HepG2 (cell line): ENCODE measurements around the gene NRL. TPM values are rescaled to one million over a fixed set of nuclear protein-coding genes. Genes with fewer than 3 reads are reported as not detected.

Experiments used
- ATAC-seq: fragments of 200-7000 bp; cut with Tn5 transposase; 3 replicates; pipeline ENCODE4 v1.9.1; 2020; ENCODE audit warnings: mild to moderate bottlenecking, moderate library complexity
- BruUV-seq: library from RNA; stranded (reverse); fragments of 400-500 nt; replicated peaks from 2 replicates; lab custom pipeline; 2021; lab: Mats Ljungman, UMichigan
- CTCF ChIA-PET: fragments of 300-600 bp; formaldehyde crosslinking; extraction: SDS; loops from one replicate; lab custom pipeline; 2021; ENCODE audit warnings: low total read pairs, inconsistent platforms, low intra/inter-chr PET ratio; lab: Yijun Ruan, JAX
- POLR2A ChIA-PET: fragments of 350-600 bp; sonication (Branson Sonifier 250); formaldehyde crosslinking; loops from one replicate; lab custom pipeline; 2020; ENCODE audit warnings: antibody characterized with exemption, inconsistent platforms; lab: Yijun Ruan, JAX
- DNase-seq: peaks from one replicate; pipeline ENCODE4 v3.0.0-alpha.2; 2015; ENCODE audit warnings: low spot score
- FAIRE-seq: peaks from 3 replicates; lab custom pipeline; 2011; peaks lifted over from hg19 to GRCh38; lab: Jason Lieb, UNC
- H2AFZ ChIP-seq: one replicate; pipeline ENCODE4 v1.6.1; 2011; ENCODE audit warnings: low read length, inconsistent platforms
- H3K27ac ChIP-seq: fragments of 300-600 bp; 3 replicates; pipeline ENCODE4 v1.8.0; 2011; ENCODE audit warnings: mixed run types, mild to moderate bottlenecking, mixed read lengths, low read length, inconsistent platforms; ENCODE audit not compliant: insufficient read depth; ENCODE audit errors: extremely low read length
- H3K27me3 ChIP-seq, 2 experiments: fragments of 200-600 bp in 1 of 2; 2 replicates in 1 of 2; 3 replicates in 1 of 2; pipeline versions ENCODE4 v1.6.0 to v1.8.0; 2011; ENCODE audit warnings: low read length in 2 of 2, mild to moderate bottlenecking in 2 of 2, moderate library complexity in 2 of 2, inconsistent platforms in 1 of 2; ENCODE audit not compliant: insufficient read depth in 2 of 2, control insufficient read depth in 1 of 2
- H3K36me3 ChIP-seq, 2 experiments: fragments of 200-600 bp in 1 of 2; replicated peaks in 1 of 2; 2 replicates in 1 of 2; 3 replicates in 1 of 2; pipeline versions ENCODE4 v1.5.1 to v1.8.0; 2011; ENCODE audit warnings: low read length in 2 of 2, inconsistent platforms in 1 of 2; ENCODE audit not compliant: insufficient read depth in 2 of 2, control insufficient read depth in 1 of 2
- H3K4me1 ChIP-seq: 2 replicates; pipeline ENCODE4 v1.5.1; 2012; ENCODE audit warnings: low read length, inconsistent platforms; ENCODE audit not compliant: insufficient read depth
- H3K4me2 ChIP-seq: 2 replicates; pipeline ENCODE4 v1.6.0; 2011; ENCODE audit warnings: low read depth, low read length, inconsistent platforms
- H3K4me3 ChIP-seq, 3 experiments: fragments of 200-600 bp in 1 of 3; sonication (generic), shearing (Covaris generic) in 1 of 3; replicated peaks in 1 of 3; 2 replicates each; pipeline ENCODE4 v1.5.1; 2011 to 2016; ENCODE audit warnings: low read length in 3 of 3, inconsistent platforms in 2 of 3, low read depth in 2 of 3, mild to moderate bottlenecking in 2 of 3, control low read depth in 1 of 3, mixed read lengths in 1 of 3; ENCODE audit not compliant: insufficient read depth in 1 of 3
- H3K79me2 ChIP-seq: one replicate; pipeline ENCODE4 v1.6.1; 2011; ENCODE audit warnings: low read length, inconsistent platforms; ENCODE audit not compliant: insufficient read depth
- H3K9ac ChIP-seq: 2 replicates; pipeline ENCODE4 v1.6.0; 2011; ENCODE audit warnings: mild to moderate bottlenecking, low read depth, low read length, inconsistent platforms; ENCODE audit not compliant: insufficient read depth
- H3K9me3 ChIP-seq: 2 replicates; pipeline ENCODE4 v1.5.1; 2012; ENCODE audit warnings: mild to moderate bottlenecking, low read length
- H4K20me1 ChIP-seq: 2 replicates; pipeline ENCODE4 v1.6.0; 2011; ENCODE audit warnings: inconsistent platforms, mild to moderate bottlenecking, low read length, moderate library complexity; ENCODE audit not compliant: insufficient read depth
- ATAD3A ChIP-seq: sonication (generic); formaldehyde crosslinking; IDR thresholded peaks from 2 replicates; pipeline ENCODE4 v1.4.0; 2020; ENCODE audit warnings: missing genetic modification reagents
- CCAR2 ChIP-seq: fragments of 200-400 bp; formaldehyde crosslinking; optimal IDR thresholded peaks from 2 replicates; pipeline ENCODE3; 2018; ENCODE audit warnings: low read depth, mild to moderate bottlenecking, low read length, moderate library complexity
- ERF ChIP-seq: IDR thresholded peaks from 2 replicates; pipeline ENCODE4 v1.6.1; 2018; ENCODE audit warnings: missing biosample characterization, missing genetic modification reagents
- FOXK1 ChIP-seq: sonication (generic); formaldehyde crosslinking; IDR thresholded peaks from 2 replicates; pipeline ENCODE4 v1.4.0; 2020; ENCODE audit warnings: low read depth, missing genetic modification reagents, borderline replicate concordance
- FOXO1 ChIP-seq: sonication (generic); formaldehyde crosslinking; IDR thresholded peaks from 2 replicates; pipeline ENCODE4 v1.4.0; 2020; ENCODE audit warnings: missing genetic modification reagents
- IRF2 ChIP-seq: IDR thresholded peaks from 2 replicates; pipeline ENCODE4 v1.6.1; 2018; ENCODE audit warnings: missing genetic modification reagents, missing compliant biosample characterization
- NONO ChIP-seq, 2 experiments: fragments of 450-650 bp in 1 of 2; sonication (generic) in 1 of 2; formaldehyde crosslinking in 1 of 2; IDR thresholded peaks in 1 of 2; conservative IDR thresholded peaks in 1 of 2; 2 replicates each; pipeline versions ENCODE4 v1.6.1 to v1.8.0; 2017 to 2022; ENCODE audit warnings: mild to moderate bottlenecking in 1 of 2, missing genetic modification reagents in 1 of 2, moderate library complexity in 1 of 2
- ONECUT2 ChIP-seq: sonication (generic); formaldehyde crosslinking; IDR thresholded peaks from 2 replicates; pipeline ENCODE4 v1.4.0; 2020; ENCODE audit warnings: missing genetic modification reagents
- RAD21 ChIP-seq: fragments of 450-650 bp; formaldehyde crosslinking; IDR thresholded peaks from 2 replicates; pipeline ENCODE4 v1.5.0; 2020; ENCODE audit warnings: mild to moderate bottlenecking
- RBFOX2 ChIP-seq: fragments of 200-400 bp; formaldehyde crosslinking; IDR thresholded peaks from 2 replicates; pipeline ENCODE4 v1.6.1; 2017; ENCODE audit warnings: low read depth, mild to moderate bottlenecking, low read length
- SOX13 ChIP-seq, 3 experiments: fragments of 450-650 bp in 1 of 3; sonication (generic) in 1 of 3; formaldehyde crosslinking in 1 of 3; IDR thresholded peaks in 2 of 3; conservative IDR thresholded peaks in 1 of 3; 2 replicates each; pipeline versions ENCODE4 v1.5.0 to v1.6.1; 2016 to 2020; ENCODE audit warnings: antibody characterized with exemption in 1 of 3, mild to moderate bottlenecking in 1 of 3, missing compliant biosample characterization in 1 of 3, missing genetic modification reagents in 1 of 3, moderate library complexity in 1 of 3
- TCF7 ChIP-seq: sonication (generic); IDR thresholded peaks from 2 replicates; pipeline ENCODE4 v1.6.1; 2016; ENCODE audit warnings: antibody characterized with exemption, low read depth
- ZBTB37 ChIP-seq: sonication (generic); formaldehyde crosslinking; IDR thresholded peaks from 2 replicates; pipeline ENCODE4 v1.4.0; 2020; ENCODE audit warnings: mild to moderate bottlenecking, missing genetic modification reagents
- ZNF446 ChIP-seq: sonication (generic); formaldehyde crosslinking; IDR thresholded peaks from 2 replicates; pipeline ENCODE4 v1.5.0; 2020; ENCODE audit warnings: mild to moderate bottlenecking, missing genetic modification reagents
- ZNF644 ChIP-seq: IDR thresholded peaks from 2 replicates; pipeline ENCODE4 v1.6.1; 2016; ENCODE audit warnings: low read depth
- ZSCAN21 ChIP-seq: sonication (generic); formaldehyde crosslinking; IDR thresholded peaks from 2 replicates; pipeline ENCODE4 v1.8.0; 2022; ENCODE audit warnings: mild to moderate bottlenecking, missing genetic modification reagents, moderate library complexity, borderline replicate concordance
- WGBS: methylation state at CpG from one replicate; pipeline ENCODE4 v1.1.6; 2017; ENCODE audit warnings: low lambda C conversion rate; 5-methylcytosine and 5-hydroxymethylcytosine counted together
- in situ Hi-C: cut with HindIII; loops from 2 replicates; pipeline ENCODE4 v1.10.0; 2017; ENCODE audit warnings: low pct_unique_long_range_greater_than_20kb; ENCODE audit not compliant: extremely low pct_ligation_motif_present
- intact Hi-C: fragments of 100-400 bp; cut with micrococcal nuclease; formaldehyde crosslinking; loops from one replicate; pipeline ENCODE4 v1.10.0; 2022; ENCODE audit not compliant: unreplicated experiment
- polyA plus RNA-seq, 8 experiments: library from polyadenylated mRNA; depleted of rRNA in 3 of 8; stranded (reverse) in 7 of 8; unstranded in 1 of 8; fragments of >200 nt; fragmentation: Illumina TruSeq in 4 of 8; extraction: Trizol in 4 of 8; gene quantifications; 2 replicates each; pipeline versions ENCODE4 v1.2.1 to v1.2.3, GENCODE V29; 2011 to 2016; ENCODE audit warnings: low read depth in 4 of 8, missing spikeins in 1 of 8, mixed read lengths in 1 of 8; ENCODE audit not compliant: insufficient read depth in 1 of 8
- total RNA-seq, 5 experiments: library from RNA; depleted of rRNA; stranded (reverse); fragments of >200 nt; fragmentation: Illumina TruSeq; extraction: Trizol; gene quantifications; 2 replicates each; pipeline ENCODE4 v1.2.3, GENCODE V29; 2016; ENCODE audit warnings: low read depth in 1 of 5
- TF ChIP-seq, protein P1 (sequence below): sonication (generic); formaldehyde crosslinking; IDR thresholded peaks from 2 replicates; pipeline ENCODE4 v1.4.0; 2020; ENCODE audit warnings: missing genetic modification reagents
- TF ChIP-seq, protein P2 (sequence below): sonication (generic); formaldehyde crosslinking; IDR thresholded peaks from 2 replicates; pipeline ENCODE4 v1.5.1; 2020; ENCODE audit warnings: mild to moderate bottlenecking, missing genetic modification reagents, borderline replicate concordance

The NRL gene
- total and polyA plus RNA-seq, 2 of the 13 experiments (the other 11 are each of a cell fraction or from before 2014, with no cell fraction given): 2.5 to 4.7 TPM

GRCh38 chr14:24036169-24036962 is 78.4 kb downstream of the NRL start:
- POLR2A ChIA-PET: interaction anchor here (0.6 to 1.1 kb wide), 5 partner anchors 52 to 78 kb away, joined by 3 to 8 read pairs (median 3); partner anchors contain the start of genes DCAF11, NRL and PCK2
- CTCF ChIA-PET: interaction anchor here (0.8 to 4.0 kb wide), 2 partner anchors 23 to 54 kb away, joined by 4 to 85 read pairs; no protein-coding TSS in a partner anchor
- H2AFZ ChIP-seq: no peak overlapping the region
- TF ChIP-seq FOXK1 (peak; percentile 74; the same call in 1 of the 2 replicates), ZBTB37 (CRISPR knock-in tag) (peak; percentile 82; the same call in 1 of the 2 replicates), CCAR2 (peak; percentile 64), FOXO1 (CRISPR knock-in tag) (peak; percentile 80), SOX13 (IDR thresholded peaks at IDR 0.05) (no peak), SOX13 (CRISPR knock-in tag; conservative IDR thresholded peaks at IDR 0.05 in 1 of 2, IDR thresholded peaks at IDR 0.05 in 1 of 2) (0 out of 4 replicates have a peak, but pooled peaks of 1 of the 2 experiments have one; percentile 14), NONO (IDR thresholded peaks at IDR 0.05) (no peak), NONO (CRISPR knock-in tag; conservative IDR thresholded peaks at IDR 0.05) (peak; percentile 82), RBFOX2 (peak; percentile 77), ZNF446 (no peak; the same call in 1 of the 2 replicates), ERF (CRISPR knock-in tag) (peak; percentile 93), ATAD3A (no peak), RAD21 (CRISPR knock-in tag) (peak; percentile 87), TCF7 (peak; percentile 66; the same call in 1 of the 2 replicates), ZNF644 (CRISPR knock-in tag) (peak; percentile 72; the same call in 1 of the 2 replicates), IRF2 (CRISPR knock-in tag) (peak; percentile 60; the same call in 1 of the 2 replicates), ONECUT2 (CRISPR knock-in tag) (peak; percentile 97), ZSCAN21 (CRISPR knock-in tag) (peak; percentile 86)
- TF ChIP-seq, protein P1, sequence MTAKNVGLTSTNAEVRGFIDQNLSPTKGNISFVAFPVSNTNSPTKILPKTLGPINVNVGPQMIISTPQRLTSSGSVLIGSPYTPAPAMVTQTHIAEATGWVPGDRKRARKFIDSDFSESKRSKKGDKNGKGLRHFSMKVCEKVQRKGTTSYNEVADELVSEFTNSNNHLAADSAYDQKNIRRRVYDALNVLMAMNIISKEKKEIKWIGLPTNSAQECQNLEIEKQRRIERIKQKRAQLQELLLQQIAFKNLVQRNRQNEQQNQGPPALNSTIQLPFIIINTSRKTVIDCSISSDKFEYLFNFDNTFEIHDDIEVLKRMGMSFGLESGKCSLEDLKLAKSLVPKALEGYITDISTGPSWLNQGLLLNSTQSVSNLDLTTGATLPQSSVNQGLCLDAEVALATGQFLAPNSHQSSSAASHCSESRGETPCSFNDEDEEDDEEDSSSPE: peak; percentile 64
- TF ChIP-seq, protein P2, sequence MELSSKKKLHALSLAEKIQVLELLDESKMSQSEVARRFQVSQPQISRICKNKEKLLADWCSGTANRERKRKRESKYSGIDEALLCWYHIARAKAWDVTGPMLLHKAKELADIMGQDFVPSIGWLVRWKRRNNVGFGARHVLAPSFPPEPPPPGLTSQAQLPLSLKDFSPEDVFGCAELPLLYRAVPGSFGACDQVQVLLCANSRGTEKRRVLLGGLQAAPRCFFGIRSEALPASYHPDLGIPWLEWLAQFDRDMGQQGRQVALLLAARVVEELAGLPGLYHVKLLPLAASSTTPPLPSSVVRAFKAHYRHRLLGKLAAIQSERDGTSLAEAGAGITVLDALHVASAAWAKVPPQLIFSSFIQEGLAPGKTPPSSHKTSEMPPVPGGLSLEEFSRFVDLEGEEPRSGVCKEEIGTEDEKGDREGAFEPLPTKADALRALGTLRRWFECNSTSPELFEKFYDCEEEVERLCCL (CRISPR knock-in tag): 0 out of 2 replicates have a peak, but pooled peaks have one; percentile 52

More at GRCh38 chr14:24036169-24036962, 78.4 kb downstream of the NRL start:
- H3K4me1 ChIP-seq: peaks cover 43% of the 10 kb centered on the region
- peak overlapping the region; percentile 51 for H3K9ac ChIP-seq
- WGBS: 63% methylated on average over 50 of the region's 50 CpGs
- H3K4me2 ChIP-seq: peak overlapping the region; percentile 77
- no peaks in the 10 kb centered on the region for H4K20me1 ChIP-seq
- no peaks in the 10 kb centered on the region for H3K36me3 ChIP-seq
- H3K9me3 ChIP-seq: peaks cover 11% of the 10 kb centered on the region
- H3K27ac ChIP-seq: peak overlapping the region; percentile 57
- TSS peak; percentile 65 for BruUV-seq
- peaks cover 0 to 4% of the 10 kb centered on the region in 2 experiments; a peak in 1 of 5 replicates for H3K27me3 ChIP-seq
- FAIRE-seq (peak; percentile 18), DNase-seq (peak; percentile 80), ATAC-seq (peak; percentile 78)
- in situ Hi-C loops (loop anchor here (10.0 kb wide), 1 partner anchor 52 kb away; the partner anchor contains the start of gene DHRS4L2), intact Hi-C loops (loop anchor here (1.0 to 10.0 kb wide), 4 partner anchors 22 to 312 kb away; no protein-coding TSS in a partner anchor)
- H3K4me3 ChIP-seq: peak overlapping the region; percentile 31 to 68 (median 62); a peak in 5 of 6 replicates
- no peaks in the 10 kb centered on the region for H3K79me2 ChIP-seq
